T1000 (cell line): Measurements from ENCODE around the gene CALML4.
"Not testable (repeated sequence)": the region's sequence is repeated elsewhere in the genome, so short reads cannot be mapped to it uniquely, and the experiment has no call there.

ENCODE experiments used
- DNase-seq: peaks from one replicate; lab custom pipeline; 2025; ENCODE audit warnings: mixed read lengths; lab: John Stamatoyannopoulos, UW

CALML4 gene

DNA sequence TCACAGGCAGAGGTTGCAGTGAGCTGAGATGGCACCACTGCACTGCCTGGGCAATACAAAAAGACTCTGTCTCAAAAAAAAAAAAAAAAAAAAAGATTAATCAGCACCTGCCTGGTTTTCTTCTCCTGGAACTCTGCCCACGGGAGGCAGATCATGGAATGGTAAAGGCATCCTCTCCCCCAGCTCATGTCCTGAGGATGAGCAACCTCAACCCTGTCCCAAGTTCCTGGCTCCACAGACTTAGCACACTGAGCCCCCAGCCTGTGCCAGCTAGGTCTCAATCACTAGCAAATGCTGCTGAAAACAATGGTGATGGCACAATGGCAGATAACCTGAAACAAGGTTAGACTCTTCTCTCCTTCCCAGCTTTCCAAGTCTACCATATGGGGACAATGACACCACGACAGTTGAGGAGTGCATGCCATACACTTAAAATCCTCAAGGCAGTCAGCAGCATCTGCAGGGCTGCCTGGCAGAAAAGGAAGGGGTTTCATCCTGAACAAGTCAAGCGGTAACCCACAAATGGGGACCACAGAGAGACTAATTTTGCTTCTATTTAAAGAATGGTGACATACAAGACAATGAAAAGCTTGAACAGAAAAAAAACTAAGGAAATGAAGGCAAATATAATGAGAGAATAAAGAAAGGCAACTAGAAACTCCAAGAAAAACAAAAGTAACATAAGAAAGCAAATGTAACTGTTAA is 19.6 kb upstream of the CALML4 start:
- DNase-seq, result no peak

DNA sequence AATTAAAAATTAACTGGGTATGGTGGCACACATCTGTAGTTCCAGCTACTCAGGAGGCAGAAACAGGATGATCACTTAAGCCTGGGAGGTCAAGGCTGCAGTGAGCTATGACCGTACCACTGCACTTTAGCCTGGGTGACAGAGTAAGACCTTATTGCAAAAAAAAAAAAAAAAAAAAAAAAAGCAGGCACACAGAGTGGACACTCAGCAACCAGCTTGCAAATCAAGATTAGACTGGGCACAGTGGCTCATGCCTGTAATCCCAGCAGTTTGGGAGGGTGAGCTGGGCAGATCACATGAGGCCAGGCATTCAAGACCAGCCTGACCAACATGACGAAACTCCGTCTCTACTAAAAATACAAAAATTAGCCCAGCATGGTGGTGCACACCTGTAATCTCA is 19.0 kb upstream of the CALML4 start:
- DNase-seq, result no peak

GRCh38 chr15:68223171-68223570 is 18.0 kb upstream of the CALML4 start:
- no peak for DNase-seq

DNA sequence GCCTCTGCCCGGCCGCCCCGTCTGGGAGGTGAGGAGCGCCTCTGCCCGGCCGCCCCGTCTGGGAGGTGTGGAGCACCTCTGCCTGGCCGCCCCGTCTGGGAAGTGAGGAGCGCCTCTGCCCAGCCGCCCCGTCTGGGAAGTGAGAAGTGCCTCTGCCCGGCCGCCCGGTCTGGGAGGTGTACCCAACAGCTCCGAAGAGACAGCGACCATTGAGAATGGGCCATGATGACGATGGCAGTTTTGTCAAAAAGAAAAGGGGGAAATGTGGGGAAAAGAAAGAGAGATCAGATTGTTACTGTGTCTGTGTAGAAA is 17.3 kb upstream of the CALML4 start:
- DNase-seq, result not testable (repeated sequence)

DNA sequence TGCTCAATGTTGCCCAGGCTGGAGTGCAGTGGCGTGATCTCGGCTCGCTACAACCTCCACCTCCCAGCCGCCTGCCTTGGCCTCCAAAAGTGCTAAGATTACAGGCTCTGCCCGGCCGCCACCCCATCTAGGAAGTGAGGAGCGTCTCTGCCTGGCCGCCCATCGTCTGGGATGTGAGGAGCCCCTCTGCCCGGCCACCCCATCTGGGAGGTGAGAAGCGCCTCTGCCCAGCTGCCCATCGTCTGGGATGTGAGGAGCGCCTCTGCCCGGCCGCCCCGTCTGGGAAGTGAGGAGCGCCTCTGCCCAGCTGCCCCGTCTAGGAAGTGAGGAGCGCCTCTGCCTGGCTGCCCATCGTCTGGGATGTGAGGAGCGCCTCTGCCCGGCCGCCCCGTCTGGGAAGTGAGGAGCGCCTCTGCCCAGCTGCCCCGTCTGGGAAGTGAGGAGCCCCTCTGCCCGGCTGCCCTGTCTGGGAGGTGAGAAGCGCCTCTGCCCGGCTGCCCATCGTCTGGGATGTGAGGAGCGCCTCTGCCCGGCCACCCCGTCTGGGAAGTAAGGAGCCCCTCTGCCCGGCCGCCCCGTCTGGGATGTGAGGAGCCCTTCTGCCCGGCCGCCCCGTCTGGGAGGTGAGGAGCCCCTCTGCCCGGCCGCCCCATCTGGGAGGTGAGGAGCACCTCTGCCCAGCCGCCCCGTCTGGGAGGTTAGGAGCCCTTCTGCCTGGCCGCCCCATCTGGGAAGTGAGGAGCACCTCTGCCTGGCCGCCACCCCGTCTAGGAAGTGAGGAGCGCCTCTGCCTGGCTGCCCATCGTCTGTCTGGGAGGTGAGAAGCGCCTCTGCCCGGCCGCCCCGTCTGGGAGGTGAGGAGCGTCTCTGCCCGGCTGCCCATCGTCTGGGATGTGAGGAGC is 16.6 kb upstream of the CALML4 start:
- not testable (repeated sequence) for DNase-seq

DNA sequence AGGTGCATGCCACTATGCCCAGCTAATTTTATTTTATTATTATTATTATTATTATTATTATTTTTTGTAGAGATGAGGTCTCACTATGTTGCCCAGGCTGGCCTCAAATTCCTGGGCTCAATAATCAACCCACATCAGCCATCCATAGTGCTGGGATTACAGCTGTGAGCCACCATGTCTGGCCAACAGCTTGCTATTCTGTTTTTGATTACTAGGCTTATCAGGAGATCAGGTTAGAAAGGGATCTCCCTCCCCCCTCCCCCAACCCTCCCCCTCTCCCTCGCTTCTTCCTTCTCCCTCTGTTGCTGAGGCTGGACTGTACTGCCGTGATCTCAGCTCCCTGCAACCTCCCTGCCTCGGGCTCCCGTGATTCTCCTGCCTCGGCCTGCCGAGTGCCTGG is 15.8 kb upstream of the CALML4 start:
- no peak for DNase-seq

DNA sequence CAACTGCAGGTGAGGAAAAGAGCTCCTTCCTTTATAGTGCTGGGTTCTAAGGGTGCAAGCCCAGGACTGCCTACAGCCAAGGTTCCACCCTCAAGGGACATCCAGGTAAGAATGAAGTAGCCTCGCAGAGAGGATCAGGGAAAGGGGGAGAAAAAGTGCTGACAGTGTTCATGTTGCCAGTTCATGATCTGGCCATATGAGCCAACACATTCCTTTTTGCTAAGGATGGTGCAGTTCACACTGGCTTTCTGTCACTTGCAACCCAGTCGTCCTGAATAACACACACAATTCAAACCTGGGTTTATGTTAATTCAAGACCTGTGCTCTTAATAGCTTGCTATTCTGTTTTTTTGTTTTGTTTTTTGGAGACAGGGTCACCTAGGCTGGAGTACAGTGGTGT is 15.4 kb upstream of the CALML4 start:
- DNase-seq, result no peak

DNA sequence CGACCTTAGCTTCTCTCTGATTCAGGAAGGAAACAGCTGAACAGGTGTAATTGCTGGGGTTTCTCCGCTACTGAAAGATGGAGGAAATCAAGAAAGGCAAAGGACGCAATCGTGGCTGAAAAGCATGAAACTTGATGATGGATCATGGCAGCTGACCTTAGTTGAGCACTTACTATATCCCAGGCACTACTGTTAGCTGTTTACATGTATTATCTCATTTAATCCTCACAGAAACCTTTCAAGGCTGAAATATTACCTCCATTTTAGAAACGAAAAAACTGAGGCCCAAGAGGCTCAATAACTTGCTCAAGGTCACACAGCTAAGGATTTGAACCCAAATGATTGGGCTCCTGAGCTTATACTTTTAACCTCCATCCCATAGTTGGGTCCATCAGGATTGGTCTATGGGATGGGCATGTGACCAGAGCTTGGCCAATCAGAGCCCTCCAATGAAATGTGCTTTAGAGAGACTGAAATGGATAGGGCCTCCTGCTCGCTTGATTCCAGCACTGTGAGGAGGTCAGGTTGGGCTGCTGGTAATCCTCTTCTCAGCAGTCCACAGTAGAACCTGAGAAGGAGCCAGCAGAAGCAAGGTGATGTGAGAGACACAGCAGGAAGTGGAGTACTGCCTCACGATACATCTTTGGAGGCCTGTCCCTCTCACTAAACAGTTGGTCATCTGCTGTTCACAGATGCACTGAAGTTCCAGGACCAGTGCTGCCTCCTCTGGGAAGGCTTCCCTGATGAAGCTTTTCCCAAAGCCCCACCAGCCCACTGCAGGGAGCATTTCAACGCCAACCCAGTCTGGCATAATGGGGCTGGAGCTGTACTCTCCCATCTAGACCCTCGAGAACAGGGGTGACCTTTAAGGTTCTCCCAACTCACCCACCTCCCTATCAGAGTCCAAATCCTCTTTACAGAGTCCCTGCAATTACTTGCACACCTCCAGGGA is 14.0 kb upstream of the CALML4 start:
- DNase-seq, result no peak

GRCh38 chr15:68218331-68218730 is 13.2 kb upstream of the CALML4 start:
- DNase-seq, result no peak

DNA sequence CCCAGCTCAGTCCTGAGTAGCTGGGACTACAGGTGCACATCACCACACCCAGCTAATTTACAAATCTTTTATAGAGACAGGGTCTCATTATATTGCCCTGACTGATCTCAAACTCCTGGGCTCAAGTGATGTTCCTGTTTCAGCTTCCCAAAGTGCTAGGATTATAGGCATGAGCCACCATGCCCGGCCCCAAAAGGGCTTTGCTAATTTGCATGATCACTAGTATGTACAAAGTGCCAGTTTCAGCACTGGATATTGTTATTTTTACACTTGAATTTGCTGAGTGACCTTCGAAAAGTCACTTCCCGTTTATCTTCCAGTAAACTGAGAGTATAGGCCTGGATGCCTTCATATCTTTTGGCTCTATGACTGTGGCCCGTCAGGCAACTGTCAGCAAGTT is 12.2 kb upstream of the CALML4 start:
- no peak for DNase-seq

DNA sequence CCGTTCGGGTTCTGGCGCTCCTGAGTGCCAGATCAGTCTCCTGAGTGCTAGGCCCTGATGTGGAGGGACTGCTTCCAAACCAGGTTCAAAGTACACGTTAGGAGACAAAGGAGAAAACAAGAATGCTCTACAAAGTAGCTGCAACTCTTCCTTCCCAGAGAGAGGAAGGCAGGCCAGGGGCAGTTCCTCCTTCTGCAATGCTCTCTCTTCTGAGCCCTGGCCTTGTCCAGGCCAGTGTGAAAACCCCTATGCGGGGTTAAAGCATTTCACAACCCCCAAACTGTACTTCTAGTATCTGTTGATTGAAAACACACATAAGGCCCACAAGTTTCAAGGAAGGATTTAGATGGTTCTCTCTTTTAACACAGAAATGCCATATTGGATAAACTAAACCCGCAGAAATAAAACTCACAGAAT is 9.7 kb upstream of the CALML4 start:
- no peak for DNase-seq

GRCh38 chr15:68213991-68214837 is 9.1 kb upstream of the CALML4 start:
- DNase-seq, result no peak

- DNase-seq, result not testable (repeated sequence)
Observed at GRCh38 chr15:68213491-68213845, 8.3 kb upstream of the CALML4 start.

DNA sequence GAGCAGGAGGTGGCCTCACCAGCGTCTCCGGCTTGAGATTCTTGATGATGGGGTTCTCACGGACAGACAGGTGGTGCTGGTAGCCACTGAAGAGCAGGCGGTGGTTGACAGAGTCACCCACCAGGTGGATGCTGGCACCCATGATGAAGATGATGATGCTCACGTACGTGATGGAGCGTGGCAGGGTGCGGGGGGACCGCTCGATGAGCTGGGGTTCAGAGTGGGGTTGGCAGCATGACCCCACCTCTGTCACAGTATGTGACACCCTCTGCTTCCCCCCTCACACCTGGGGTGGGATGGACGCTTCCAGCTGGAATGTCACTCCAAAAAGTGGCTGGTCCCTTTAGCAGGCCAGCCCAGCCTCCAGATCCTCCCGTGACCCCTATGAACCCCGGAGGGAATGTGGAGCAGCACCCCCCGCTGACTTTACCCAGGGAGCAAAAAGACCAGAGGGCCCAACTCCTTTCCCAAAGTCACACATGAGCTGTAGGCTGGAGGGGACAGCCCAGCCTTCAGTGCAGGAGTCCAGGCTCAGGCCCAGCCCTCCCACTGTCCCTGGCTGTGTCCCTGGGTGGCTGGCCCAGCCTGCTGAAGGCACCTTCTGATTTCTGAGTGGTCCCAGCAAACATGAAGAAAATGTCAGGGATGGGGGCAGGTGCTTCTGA is 6.7 kb upstream of the CALML4 start:
- no peak for DNase-seq

- DNase-seq, result no peak
Observed at GRCh38 chr15:68210821-68211655, 5.9 kb upstream of the CALML4 start.

DNA sequence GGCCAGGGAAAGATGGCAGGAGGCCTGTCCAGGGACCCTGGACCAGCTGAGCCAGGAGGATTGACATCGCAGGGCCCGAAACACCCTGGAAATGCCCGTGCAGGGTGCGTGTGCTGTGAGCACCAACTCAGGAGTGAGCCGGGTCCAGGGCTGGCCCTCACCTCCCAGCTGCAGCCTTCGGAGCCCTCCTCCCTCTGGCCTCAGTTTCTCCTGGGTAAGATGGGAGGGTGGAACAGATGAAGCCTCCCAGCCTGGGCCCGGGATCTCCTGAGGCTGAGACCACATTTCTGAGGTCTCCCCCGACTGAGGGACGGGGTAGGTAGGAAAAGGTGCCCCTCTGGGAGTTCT is 5.3 kb upstream of the CALML4 start:
- DNase-seq, result no peak

- no peak for DNase-seq
Observed at GRCh38 chr15:68209735-68210408, 4.7 kb upstream of the CALML4 start.

- no peak for DNase-seq
Observed at GRCh38 chr15:68209272-68209671, 4.1 kb upstream of the CALML4 start.

GRCh38 chr15:68208636-68209240 is 3.6 kb upstream of the CALML4 start:
- no peak for DNase-seq
